Ecto neural progenitor cell (in vitro differentiated cells): ENCODE measurements around the gene GP9.
"Not testable (repeated sequence)": the region's sequence is repeated elsewhere in the genome, so short reads cannot be mapped to it uniquely, and the experiment has no call there.

ENCODE experiments used
- DNase-seq: peaks from one replicate; pipeline ENCODE4 v3.0.0-alpha.2; 2018; ENCODE audit warnings: low spot score

Gene GP9

GRCh38 chr3:129111076-129111780 lies 50.6 kb downstream of the GP9 start:
- not testable (repeated sequence) for DNase-seq
